Caco-2 (cell line): ENCODE results near the gene DRC7. TPM values are rescaled to one million over a fixed set of nuclear protein-coding genes. Genes with fewer than 3 reads are reported as not detected.

Experiments used
- BruUV-seq: library from RNA; stranded (reverse); fragments of 400-500 nt; replicated peaks from 2 replicates; lab custom pipeline; 2021; lab: Mats Ljungman, UMichigan
- CTCF ChIA-PET: fragments of 300-600 bp; sonication (Branson Sonifier 250); formaldehyde crosslinking; loops from one replicate; lab custom pipeline; 2022; ENCODE audit warnings: antibody characterized with exemption; lab: Charles Lee
- POLR2A ChIA-PET: fragments of 300-600 bp; sonication (Branson Sonifier 250); formaldehyde crosslinking; loops from one replicate; lab custom pipeline; 2022; ENCODE audit warnings: antibody characterized with exemption; lab: Charles Lee
- DNase-seq, 2 experiments: peaks; one replicate each; pipeline versions ENCODE4 v3.0.0 to v3.0.0-alpha.2; 2020 to 2022
- H3K27me3 ChIP-seq: replicated peaks from 2 replicates; pipeline ENCODE4 v1.6.0; 2011; ENCODE audit warnings: low read length; ENCODE audit not compliant: control insufficient read depth, insufficient read depth
- H3K36me3 ChIP-seq: 2 replicates; pipeline ENCODE4 v1.5.1; 2011; ENCODE audit warnings: low read length; ENCODE audit not compliant: control insufficient read depth, insufficient read depth
- H3K4me1 ChIP-seq: fragments of 250-450 bp; sonication (Bioruptor Pico); 2 replicates; pipeline ENCODE4 v1.5.1; 2020; ENCODE audit warnings: mild to moderate bottlenecking
- H3K4me3 ChIP-seq: 2 replicates; pipeline ENCODE4 v1.5.1; 2011; ENCODE audit warnings: low read depth, mild to moderate bottlenecking, control low read depth, low read length
- H3K9me3 ChIP-seq: fragments of 250-450 bp; sonication (Bioruptor Pico); 2 replicates; pipeline ENCODE4 v1.5.1; 2020; ENCODE audit warnings: mild to moderate bottlenecking, moderate library complexity
- H3K27ac Mint-ChIP-seq: one replicate; pipeline ENCODE4 v1.8.0; 2022; ENCODE audit warnings: mixed read lengths; ENCODE audit not compliant: unreplicated experiment
- H3K27me3 Mint-ChIP-seq: one replicate; pipeline ENCODE4 v1.8.0; 2022; ENCODE audit warnings: mixed read lengths; ENCODE audit not compliant: insufficient read depth, unreplicated experiment
- H3K36me3 Mint-ChIP-seq: one replicate; pipeline ENCODE4 v1.8.0; 2022; ENCODE audit warnings: mild to moderate bottlenecking, mixed read lengths; ENCODE audit not compliant: insufficient read depth, unreplicated experiment
- H3K4me1 Mint-ChIP-seq: one replicate; pipeline ENCODE4 v1.8.0; 2022; ENCODE audit warnings: low read depth, mixed read lengths; ENCODE audit not compliant: unreplicated experiment
- H3K4me3 Mint-ChIP-seq: one replicate; pipeline ENCODE4 v1.8.0; 2022; ENCODE audit warnings: mild to moderate bottlenecking, moderate library complexity, mixed read lengths; ENCODE audit not compliant: unreplicated experiment
- H3K9me3 Mint-ChIP-seq: one replicate; pipeline ENCODE4 v1.8.0; 2022; ENCODE audit warnings: mixed read lengths; ENCODE audit not compliant: unreplicated experiment
- CTCF ChIP-seq, 2 experiments: fragments of 200-600 bp in 1 of 2; IDR thresholded peaks; 1 replicate in 1 of 2; 2 replicates in 1 of 2; pipeline versions ENCODE4 v1.5.1 to v1.8.0; 2011 to 2022; ENCODE audit warnings: antibody characterized with exemption in 1 of 2, control low read depth in 1 of 2, inconsistent platforms in 1 of 2, low read depth in 1 of 2, low read length in 1 of 2, mild to moderate bottlenecking in 1 of 2, moderate library complexity in 1 of 2; ENCODE audit not compliant: insufficient read depth in 1 of 2, severe bottlenecking in 1 of 2, unreplicated experiment in 1 of 2
- intact Hi-C: fragments of 100-400 bp; cut with micrococcal nuclease; formaldehyde crosslinking; loops from one replicate; pipeline ENCODE4 v1.10.0; 2022; ENCODE audit not compliant: unreplicated experiment
- total RNA-seq: library from RNA; stranded (reverse); gene quantifications from 2 replicates; pipeline ENCODE4 v1.2.3, GENCODE V29; 2022

Gene DRC7
- total RNA-seq, 1 experiment from 2014 or later, result 1.1 TPM

DNA sequence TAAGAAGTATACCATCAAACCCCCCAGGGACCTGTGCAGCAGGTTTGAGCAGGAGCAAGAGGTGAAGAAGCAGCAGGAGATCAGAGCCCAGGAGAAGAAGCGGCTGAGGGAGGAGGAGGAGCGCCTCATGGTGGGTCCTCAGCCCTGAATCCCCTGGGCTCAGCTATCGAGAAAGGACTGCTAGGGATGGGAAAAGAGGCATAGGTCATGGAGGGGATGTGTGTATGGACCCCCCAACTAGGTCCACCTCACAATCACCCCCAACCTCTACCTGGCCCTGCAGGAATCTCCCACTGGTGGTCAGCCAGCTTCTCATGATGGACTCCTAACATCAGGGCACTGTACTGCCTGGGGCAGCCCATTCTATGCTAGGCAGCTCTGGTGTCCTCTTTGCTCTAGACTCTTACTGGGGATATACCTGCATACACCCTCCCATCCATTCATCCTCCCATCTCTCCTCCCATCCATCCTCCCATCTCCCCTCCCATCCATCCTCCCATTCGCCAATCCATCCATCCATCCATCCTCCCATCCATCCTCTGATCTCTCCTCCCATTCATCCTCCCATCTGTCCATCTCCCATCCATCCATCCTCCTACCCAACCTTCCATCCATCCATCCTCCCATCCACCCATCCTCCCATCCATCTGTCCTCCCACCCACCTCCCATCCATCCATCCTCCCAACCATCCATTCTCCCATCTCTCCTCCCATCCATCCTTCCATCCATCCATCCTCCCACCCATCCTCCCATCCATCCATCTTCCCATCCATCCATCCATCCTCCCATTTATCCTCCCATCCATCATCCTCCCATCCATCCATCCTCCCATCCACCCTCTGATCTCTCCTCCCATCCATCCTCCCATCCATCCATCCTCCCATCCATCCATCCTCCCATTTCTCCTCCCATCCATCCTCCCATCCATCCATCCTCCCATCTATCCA lies 10.6 kb downstream of the DRC7 start:
- H3K4me1 Mint-ChIP-seq, result peaks cover 35% of the 10 kb centered on the region
- no peak for TF ChIP-seq CTCF (IDR thresholded peaks at IDR 0.05; ENCODE audit: insufficient read depth in 1 of 2, low read depth in 1 of 2, low read length in 1 of 2, severe bottlenecking in 1 of 2, unreplicated experiment in 1 of 2)
- H3K36me3 ChIP-seq, result no peaks in the 10 kb centered on the region
- no peak overlapping the region for H3K4me3 ChIP-seq
- H3K9me3 Mint-ChIP-seq, result peaks cover 15% of the 10 kb centered on the region
- peaks cover 56% of the 10 kb centered on the region for H3K4me1 ChIP-seq
- H3K27me3 ChIP-seq, result no peaks in the 10 kb centered on the region
- peak overlapping the region; percentile 87 for H3K27ac Mint-ChIP-seq
- no peaks in the 10 kb centered on the region for H3K27me3 Mint-ChIP-seq
- peak overlapping the region; percentile 64 for H3K4me3 Mint-ChIP-seq
- no peak for DNase-seq
- H3K9me3 ChIP-seq, result no peaks in the 10 kb centered on the region
- ChIA-PET CTCF (interaction anchor here (1.5 to 2.2 kb wide), 2 partner anchors 31 to 114 kb away, joined by 6 to 10 read pairs; partner anchors contain the start of gene KATNB1), POLR2A (no interaction called here)
- intact Hi-C loops, result loop anchor here (1.0 to 5.0 kb wide), 2 partner anchors 15 to 38 kb away; partner anchors contain the start of gene ADGRG3
- H3K36me3 Mint-ChIP-seq, result no peaks in the 10 kb centered on the region
- BruUV-seq, result no TSS peak

DNA sequence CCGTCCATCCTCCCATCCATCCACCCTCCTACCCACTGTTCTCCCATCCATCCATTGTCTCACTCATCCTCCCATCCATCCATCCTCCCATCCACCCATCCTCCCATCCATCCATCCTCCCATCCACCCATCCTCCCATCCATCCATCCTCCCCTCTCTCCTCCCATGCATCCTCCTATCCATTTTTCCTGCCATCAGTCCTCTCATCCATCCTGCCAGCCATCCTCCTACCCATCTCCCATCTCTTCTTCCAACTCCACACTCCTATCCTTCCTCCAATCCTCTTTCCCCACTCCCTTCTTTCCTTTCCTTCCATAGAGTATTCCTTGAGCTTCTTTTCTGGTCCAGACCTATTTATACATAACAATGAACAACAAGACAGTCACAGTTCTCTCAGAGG lies 12.1 kb downstream of the DRC7 start:
- intact Hi-C loops, result no loop called here
- no TSS peak for BruUV-seq
- Mint-ChIP-seq H3K27me3 (no peaks in the 10 kb centered on the region), H3K4me3 (peak overlapping the region; percentile 13), H3K9me3 (peaks cover 15% of the 10 kb centered on the region), H3K4me1 (peaks cover 25% of the 10 kb centered on the region), H3K36me3 (no peaks in the 10 kb centered on the region), H3K27ac (no peak overlapping the region)
- ChIA-PET CTCF (no interaction called here), POLR2A (interaction anchor here (0.6 kb wide), 1 partner anchor 615 kb away, joined by 3 read pairs; the partner anchor contains the start of gene CPNE2)
- no peak for TF ChIP-seq CTCF (IDR thresholded peaks at IDR 0.05; ENCODE audit: insufficient read depth in 1 of 2, low read depth in 1 of 2, low read length in 1 of 2, severe bottlenecking in 1 of 2, unreplicated experiment in 1 of 2)
- Histone ChIP-seq H3K9me3 (no peaks in the 10 kb centered on the region), H3K4me1 (peaks cover 44% of the 10 kb centered on the region), H3K36me3 (no peaks in the 10 kb centered on the region), H3K4me3 (no peak overlapping the region), H3K27me3 (no peaks in the 10 kb centered on the region)
- DNase-seq, result no peak

DNA sequence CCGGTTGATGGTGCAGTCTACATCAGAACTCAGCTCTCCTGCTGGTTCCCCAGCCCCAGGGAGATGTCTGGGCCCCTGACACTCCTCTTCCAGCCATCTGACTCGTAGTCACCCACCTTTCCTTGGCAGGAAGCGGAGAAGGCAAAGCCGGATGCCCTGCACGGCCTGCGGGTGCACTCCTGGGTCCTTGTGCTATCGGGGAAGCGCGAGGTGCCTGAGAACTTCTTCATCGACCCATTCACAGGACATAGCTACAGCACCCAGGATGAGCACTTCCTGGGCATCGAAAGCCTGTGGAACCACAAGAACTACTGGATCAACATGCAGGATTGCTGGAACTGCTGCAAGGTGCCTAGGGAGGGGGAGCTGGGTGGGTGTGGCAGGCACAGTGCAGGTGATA lies 12.7 kb downstream of the DRC7 start:
- no peak overlapping the region for H3K27ac Mint-ChIP-seq
- no peaks in the 10 kb centered on the region for H3K36me3 ChIP-seq
- H3K36me3 Mint-ChIP-seq, result no peaks in the 10 kb centered on the region
- intact Hi-C loops, result no loop called here
- TF ChIP-seq CTCF (IDR thresholded peaks at IDR 0.05; ENCODE audit: insufficient read depth in 1 of 2, low read depth in 1 of 2, low read length in 1 of 2, severe bottlenecking in 1 of 2, unreplicated experiment in 1 of 2), result no peak
- H3K9me3 Mint-ChIP-seq, result peaks cover 15% of the 10 kb centered on the region
- ChIA-PET CTCF (no interaction called here), POLR2A (no interaction called here)
- H3K27me3 Mint-ChIP-seq, result no peaks in the 10 kb centered on the region
- H3K9me3 ChIP-seq, result no peaks in the 10 kb centered on the region
- H3K4me1 Mint-ChIP-seq, result peaks cover 20% of the 10 kb centered on the region
- H3K4me3 Mint-ChIP-seq, result no peak overlapping the region
- H3K4me1 ChIP-seq, result peaks cover 37% of the 10 kb centered on the region
- no peak overlapping the region for H3K4me3 ChIP-seq
- no peaks in the 10 kb centered on the region for H3K27me3 ChIP-seq
- DNase-seq, result peak in 1 of 2 experiments; percentile 21
- no TSS peak for BruUV-seq
